PC-9 (cell line): ENCODE results near the gene SORCS2. TPM values are rescaled to one million over a fixed set of nuclear protein-coding genes. Genes with fewer than 3 reads are reported as not detected.

Source experiments
- BruUV-seq: library from RNA; stranded (reverse); fragments of 400-500 nt; replicated peaks from 2 replicates; lab custom pipeline; 2021; lab: Mats Ljungman, UMichigan
- CTCF ChIA-PET: fragments of 300-600 bp; sonication (Branson Sonifier 250); formaldehyde crosslinking; loops from one replicate; lab custom pipeline; 2022; ENCODE audit warnings: antibody characterized with exemption; lab: Charles Lee
- POLR2A ChIA-PET: fragments of 300-600 bp; sonication (Branson Sonifier 250); formaldehyde crosslinking; loops from one replicate; lab custom pipeline; 2022; ENCODE audit warnings: antibody characterized with exemption; ENCODE audit not compliant: unreplicated experiment; lab: Charles Lee
- DNase-seq, 2 experiments: peaks; one replicate each; pipeline versions ENCODE4 v3.0.0 to v3.0.0-alpha.2; 2015 to 2022; ENCODE audit warnings: mixed read lengths in 1 of 2
- H2AFZ ChIP-seq: fragments of 200-600 bp; sonication (generic); 2 replicates; pipeline ENCODE4 v1.8.1; 2017; ENCODE audit warnings: antibody characterized with exemption
- H3F3A ChIP-seq: fragments of 200-600 bp; sonication (generic); 2 replicates; pipeline ENCODE4 v1.8.1; 2017; ENCODE audit warnings: antibody characterized with exemption, mild to moderate bottlenecking, low read depth; ENCODE audit not compliant: insufficient read depth
- H3K27ac ChIP-seq: fragments of 200-600 bp; sonication (generic); 2 replicates; pipeline ENCODE4 v1.6.1; 2016; ENCODE audit warnings: mixed run types
- H3K27me3 ChIP-seq: fragments of 200-600 bp; sonication (generic); 2 replicates; pipeline ENCODE4 v1.6.1; 2016; ENCODE audit warnings: low read depth, mixed run types; ENCODE audit not compliant: insufficient read depth
- H3K36me3 ChIP-seq: fragments of 200-600 bp; sonication (generic); 2 replicates; pipeline ENCODE4 v1.6.1; 2016; ENCODE audit warnings: low read depth, mixed run types
- H3K4me1 ChIP-seq: fragments of 200-600 bp; sonication (generic); replicated peaks from 2 replicates; pipeline ENCODE4 v1.6.1; 2016; ENCODE audit warnings: mixed run types; ENCODE audit not compliant: insufficient read depth
- H3K4me2 ChIP-seq: fragments of 200-600 bp; sonication (generic); 2 replicates; pipeline ENCODE4 v1.6.1; 2017; ENCODE audit warnings: mixed run types
- H3K4me3 ChIP-seq: fragments of 200-600 bp; sonication (generic); 2 replicates; pipeline ENCODE4 v1.6.1; 2016; ENCODE audit warnings: mixed run types
- H3K79me2 ChIP-seq: fragments of 200-600 bp; sonication (generic); 2 replicates; pipeline ENCODE4 v1.6.1; 2017; ENCODE audit warnings: low read depth, mixed run types
- H3K9me2 ChIP-seq: fragments of 200-600 bp; sonication (generic); 2 replicates; pipeline ENCODE4 v1.8.1; 2017; ENCODE audit warnings: mild to moderate bottlenecking; ENCODE audit not compliant: insufficient read depth
- H3K9me3 ChIP-seq: fragments of 200-600 bp; sonication (generic); 2 replicates; pipeline ENCODE4 v1.8.1; 2016; ENCODE audit warnings: low read depth; ENCODE audit not compliant: insufficient read depth
- H4K20me1 ChIP-seq: fragments of 200-600 bp; sonication (generic); 2 replicates; pipeline ENCODE4 v1.8.1; 2017; ENCODE audit not compliant: insufficient read depth
- EZH2 ChIP-seq: fragments of 200-600 bp; sonication (generic); IDR thresholded peaks from 2 replicates; pipeline ENCODE4 v1.8.0; 2017; ENCODE audit warnings: antibody characterized with exemption, low read depth
- intact Hi-C: fragments of 100-400 bp; cut with micrococcal nuclease; formaldehyde crosslinking; loops from one replicate; pipeline ENCODE4 v1.10.0; 2022; ENCODE audit not compliant: unreplicated experiment
- total RNA-seq: library from RNA; stranded (reverse); gene quantifications from 2 replicates; pipeline ENCODE4 v1.2.3, GENCODE V29; 2021
- TF ChIP-seq, protein P1 (sequence below): fragments of 200-600 bp; sonication (generic); conservative IDR thresholded peaks from 2 replicates; pipeline ENCODE4 v1.6.1; 2017; ENCODE audit warnings: mixed run types, antibody characterized with exemption, mild to moderate bottlenecking, moderate library complexity

SORCS2 gene
- total RNA-seq, 1 experiment from 2014 or later: 25.8 TPM

DNA sequence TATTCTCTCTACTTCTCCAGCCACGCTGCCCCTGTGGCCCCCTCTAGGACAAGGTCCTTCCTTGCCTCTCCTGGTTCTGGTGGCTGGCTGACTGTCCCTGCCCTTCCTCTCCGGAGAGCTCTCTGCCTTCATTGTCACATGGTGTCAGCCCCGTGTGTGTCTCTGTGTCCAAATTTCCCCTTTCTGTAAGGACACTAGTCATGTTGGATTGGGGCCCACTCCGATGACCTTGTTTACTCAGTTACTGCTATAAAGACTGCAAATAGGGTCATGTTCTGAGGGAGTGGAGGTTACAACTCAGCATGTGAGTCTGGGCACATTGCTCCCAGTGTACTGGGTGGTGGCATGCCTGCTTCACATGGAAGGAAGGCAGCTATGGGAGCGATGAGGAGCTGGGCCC, 371.9 kb downstream of the SORCS2 start:
- no peaks in the 10 kb centered on the region for H3K9me3 ChIP-seq
- intact Hi-C loops: no loop called here
- POLR2A ChIA-PET: no interaction called here
- no peaks in the 10 kb centered on the region for H4K20me1 ChIP-seq
- CTCF ChIA-PET: no interaction called here
- no peaks in the 10 kb centered on the region for H3K27me3 ChIP-seq
- no peaks in the 10 kb centered on the region for H3F3A ChIP-seq
- no peaks in the 10 kb centered on the region for H3K36me3 ChIP-seq
- no peaks in the 10 kb centered on the region for H3K79me2 ChIP-seq
- no peak overlapping the region for H2AFZ ChIP-seq
- no peak for TF ChIP-seq EZH2
- TF ChIP-seq, protein P1, sequence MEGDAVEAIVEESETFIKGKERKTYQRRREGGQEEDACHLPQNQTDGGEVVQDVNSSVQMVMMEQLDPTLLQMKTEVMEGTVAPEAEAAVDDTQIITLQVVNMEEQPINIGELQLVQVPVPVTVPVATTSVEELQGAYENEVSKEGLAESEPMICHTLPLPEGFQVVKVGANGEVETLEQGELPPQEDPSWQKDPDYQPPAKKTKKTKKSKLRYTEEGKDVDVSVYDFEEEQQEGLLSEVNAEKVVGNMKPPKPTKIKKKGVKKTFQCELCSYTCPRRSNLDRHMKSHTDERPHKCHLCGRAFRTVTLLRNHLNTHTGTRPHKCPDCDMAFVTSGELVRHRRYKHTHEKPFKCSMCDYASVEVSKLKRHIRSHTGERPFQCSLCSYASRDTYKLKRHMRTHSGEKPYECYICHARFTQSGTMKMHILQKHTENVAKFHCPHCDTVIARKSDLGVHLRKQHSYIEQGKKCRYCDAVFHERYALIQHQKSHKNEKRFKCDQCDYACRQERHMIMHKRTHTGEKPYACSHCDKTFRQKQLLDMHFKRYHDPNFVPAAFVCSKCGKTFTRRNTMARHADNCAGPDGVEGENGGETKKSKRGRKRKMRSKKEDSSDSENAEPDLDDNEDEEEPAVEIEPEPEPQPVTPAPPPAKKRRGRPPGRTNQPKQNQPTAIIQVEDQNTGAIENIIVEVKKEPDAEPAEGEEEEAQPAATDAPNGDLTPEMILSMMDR: no peak
- no peak overlapping the region for H3K4me2 ChIP-seq
- no TSS peak for BruUV-seq
- no peak for DNase-seq
- no peak overlapping the region for H3K4me3 ChIP-seq
- no peaks in the 10 kb centered on the region for H3K4me1 ChIP-seq
- no peaks in the 10 kb centered on the region for H3K9me2 ChIP-seq
- H3K27ac ChIP-seq: no peak overlapping the region

DNA sequence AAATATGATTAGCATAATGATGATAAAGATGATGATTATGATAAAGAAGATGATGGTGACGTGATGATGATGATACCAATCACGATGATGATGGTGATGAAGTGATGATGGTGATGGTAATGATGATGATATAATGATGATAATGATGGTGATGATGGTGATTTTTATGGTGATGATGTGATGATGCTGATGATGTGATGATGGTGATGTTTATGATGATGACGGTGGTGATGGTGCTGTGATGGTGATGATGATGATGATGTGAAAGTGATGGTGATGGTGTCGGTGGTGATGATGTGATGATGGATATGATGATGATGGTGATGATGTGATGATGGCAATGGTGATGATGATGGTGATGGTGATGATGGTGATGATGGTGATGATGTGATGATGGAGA, 373.1 kb downstream of the SORCS2 start:
- Histone ChIP-seq H3K4me3 (no peak overlapping the region), H3K4me1 (no peaks in the 10 kb centered on the region), H3K4me2 (no peak overlapping the region), H3K27ac (no peak overlapping the region), H3K9me3 (no peaks in the 10 kb centered on the region), H3K36me3 (no peaks in the 10 kb centered on the region), H4K20me1 (no peaks in the 10 kb centered on the region), H3K27me3 (no peaks in the 10 kb centered on the region), H2AFZ (no peak overlapping the region), H3F3A (no peaks in the 10 kb centered on the region), H3K79me2 (no peaks in the 10 kb centered on the region), H3K9me2 (no peaks in the 10 kb centered on the region)
- ChIA-PET POLR2A (no interaction called here), CTCF (no interaction called here)
- intact Hi-C loops: no loop called here
- DNase-seq: no peak
- no peak for TF ChIP-seq EZH2
- no TSS peak for BruUV-seq

DNA sequence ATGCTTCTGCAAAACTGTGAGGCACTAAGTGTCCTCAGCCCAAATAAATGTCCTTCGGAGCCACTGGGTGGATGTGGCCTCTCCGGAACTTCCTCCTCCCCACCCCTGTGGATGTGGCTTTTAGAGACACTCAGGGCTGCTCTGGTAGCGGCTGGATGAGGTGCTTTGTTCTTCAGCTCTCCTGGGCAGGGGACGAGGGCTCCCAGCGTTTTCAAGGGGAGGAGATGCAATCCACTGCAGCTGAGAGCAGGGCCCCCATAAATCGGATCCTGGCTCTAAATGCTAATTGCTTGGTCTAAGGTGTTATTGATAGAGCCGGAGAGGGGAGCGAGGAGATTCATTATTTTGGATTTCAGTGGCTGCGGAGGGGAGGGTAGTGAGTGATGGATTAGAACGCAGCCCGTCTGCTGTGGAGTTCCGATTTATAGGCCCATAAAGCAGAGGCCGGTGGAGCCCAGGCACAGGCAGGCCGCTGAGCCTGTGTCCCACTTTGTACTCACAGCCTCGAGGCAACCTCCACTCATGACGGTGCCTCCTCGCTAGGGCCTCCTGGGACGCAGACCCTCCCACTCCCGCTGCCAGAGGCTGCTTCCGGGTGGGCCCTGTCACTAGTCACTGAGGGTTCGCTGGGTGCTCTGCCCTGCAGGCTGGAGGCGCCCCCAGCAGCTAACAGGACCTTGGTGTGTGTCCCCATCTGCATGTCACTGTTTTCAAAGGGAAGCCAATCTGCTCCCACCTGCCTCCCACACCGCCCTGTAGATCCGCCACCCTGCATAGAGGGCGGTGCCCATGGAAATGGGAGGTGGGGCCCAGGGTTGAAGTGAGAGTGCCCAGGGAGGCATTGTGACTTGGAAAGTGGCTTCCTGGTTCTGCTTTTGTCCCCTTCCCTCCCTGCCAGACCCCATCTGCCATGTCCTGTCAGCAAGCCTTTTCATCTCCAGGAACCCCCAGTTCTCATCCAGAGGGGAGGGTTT, 377.8 kb downstream of the SORCS2 start:
- no peaks in the 10 kb centered on the region for H4K20me1 ChIP-seq
- no peak overlapping the region for H3K4me3 ChIP-seq
- no peak overlapping the region for H2AFZ ChIP-seq
- DNase-seq: no peak
- H3K9me3 ChIP-seq: no peaks in the 10 kb centered on the region
- ChIA-PET CTCF (no interaction called here), POLR2A (no interaction called here)
- H3F3A ChIP-seq: no peaks in the 10 kb centered on the region
- no peaks in the 10 kb centered on the region for H3K36me3 ChIP-seq
- no peak for TF ChIP-seq EZH2
- TF ChIP-seq, protein P1: no peak
- no peaks in the 10 kb centered on the region for H3K4me1 ChIP-seq
- intact Hi-C loops: no loop called here
- H3K27me3 ChIP-seq: no peaks in the 10 kb centered on the region
- no peaks in the 10 kb centered on the region for H3K9me2 ChIP-seq
- no peak overlapping the region for H3K4me2 ChIP-seq
- H3K27ac ChIP-seq: no peak overlapping the region
- no peaks in the 10 kb centered on the region for H3K79me2 ChIP-seq
- BruUV-seq: no TSS peak
